ENCODE results near the gene PDPK1.
"Not testable (repeated sequence)": the region's sequence is repeated elsewhere in the genome, so short reads cannot be mapped to it uniquely, and the experiment has no call there.

- TF ChIP-seq, protein P1, sequence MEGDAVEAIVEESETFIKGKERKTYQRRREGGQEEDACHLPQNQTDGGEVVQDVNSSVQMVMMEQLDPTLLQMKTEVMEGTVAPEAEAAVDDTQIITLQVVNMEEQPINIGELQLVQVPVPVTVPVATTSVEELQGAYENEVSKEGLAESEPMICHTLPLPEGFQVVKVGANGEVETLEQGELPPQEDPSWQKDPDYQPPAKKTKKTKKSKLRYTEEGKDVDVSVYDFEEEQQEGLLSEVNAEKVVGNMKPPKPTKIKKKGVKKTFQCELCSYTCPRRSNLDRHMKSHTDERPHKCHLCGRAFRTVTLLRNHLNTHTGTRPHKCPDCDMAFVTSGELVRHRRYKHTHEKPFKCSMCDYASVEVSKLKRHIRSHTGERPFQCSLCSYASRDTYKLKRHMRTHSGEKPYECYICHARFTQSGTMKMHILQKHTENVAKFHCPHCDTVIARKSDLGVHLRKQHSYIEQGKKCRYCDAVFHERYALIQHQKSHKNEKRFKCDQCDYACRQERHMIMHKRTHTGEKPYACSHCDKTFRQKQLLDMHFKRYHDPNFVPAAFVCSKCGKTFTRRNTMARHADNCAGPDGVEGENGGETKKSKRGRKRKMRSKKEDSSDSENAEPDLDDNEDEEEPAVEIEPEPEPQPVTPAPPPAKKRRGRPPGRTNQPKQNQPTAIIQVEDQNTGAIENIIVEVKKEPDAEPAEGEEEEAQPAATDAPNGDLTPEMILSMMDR (IDR thresholded peaks at IDR 0.05 in 8 of 11, conservative IDR thresholded peaks at IDR 0.05 in 3 of 11) = not testable (repeated sequence)
- not testable (repeated sequence) for TF ChIP-seq POLR2AphosphoS5, POLR2A (IDR thresholded peaks at IDR 0.05)
These were observed 17.0 kb downstream of the PDPK1 start for GRCh38 chr16:2554709-2555425.

Data from spleen (tissue), 7 donors.